GM21390 (cell line): ENCODE results near the gene CLPTM1L.
"Not testable (repeated sequence)": the region's sequence is repeated elsewhere in the genome, so short reads cannot be mapped to it uniquely, and the experiment has no call there.

Source experiments
- ATAC-seq: cut with Tn5 transposase; IDR thresholded peaks from one replicate; pipeline ENCODE4 v1.9.1; 2021; ENCODE audit not compliant: unreplicated experiment

The CLPTM1L gene

GRCh38 chr5:1293416-1294205 lies 51.3 kb downstream of the CLPTM1L start:
- ATAC-seq, result no peak

GRCh38 chr5:1292846-1293415 lies 52.0 kb downstream of the CLPTM1L start:
- no peak for ATAC-seq

- ATAC-seq, result no peak
These were observed 52.8 kb downstream of the CLPTM1L start for GRCh38 chr5:1292139-1292538.

- ATAC-seq, result no peak
These were observed 53.3 kb downstream of the CLPTM1L start for GRCh38 chr5:1291611-1292080.

- ATAC-seq, result not testable (repeated sequence)
These were observed 53.9 kb downstream of the CLPTM1L start for GRCh38 chr5:1290956-1291355.

- ATAC-seq, result not testable (repeated sequence)
These were observed 55.3 kb downstream of the CLPTM1L start for GRCh38 chr5:1289559-1289958.

GRCh38 chr5:1288439-1289335 lies 56.2 kb downstream of the CLPTM1L start:
- ATAC-seq, result no peak

GRCh38 chr5:1285883-1286291 lies 59.0 kb downstream of the CLPTM1L start:
- ATAC-seq, result no peak

- ATAC-seq, result no peak
These were observed 59.8 kb downstream of the CLPTM1L start for GRCh38 chr5:1285141-1285540.

- not testable (repeated sequence) for ATAC-seq
These were observed 60.4 kb downstream of the CLPTM1L start for GRCh38 chr5:1284336-1284970.

- ATAC-seq, result not testable (repeated sequence)
These were observed 61.2 kb downstream of the CLPTM1L start for GRCh38 chr5:1283729-1284041.

GRCh38 chr5:1282993-1283728 lies 61.7 kb downstream of the CLPTM1L start:
- not testable (repeated sequence) for ATAC-seq

GRCh38 chr5:1282131-1282992 lies 62.5 kb downstream of the CLPTM1L start:
- no peak for ATAC-seq

GRCh38 chr5:1281038-1281882 lies 63.6 kb downstream of the CLPTM1L start:
- ATAC-seq, result no peak

- ATAC-seq, result no peak
These were observed 64.5 kb downstream of the CLPTM1L start for GRCh38 chr5:1280177-1281037.

GRCh38 chr5:1279443-1280151 lies 65.3 kb downstream of the CLPTM1L start:
- no peak for ATAC-seq
